ENCODE results near the gene PGR.

The PGR gene

DNA sequence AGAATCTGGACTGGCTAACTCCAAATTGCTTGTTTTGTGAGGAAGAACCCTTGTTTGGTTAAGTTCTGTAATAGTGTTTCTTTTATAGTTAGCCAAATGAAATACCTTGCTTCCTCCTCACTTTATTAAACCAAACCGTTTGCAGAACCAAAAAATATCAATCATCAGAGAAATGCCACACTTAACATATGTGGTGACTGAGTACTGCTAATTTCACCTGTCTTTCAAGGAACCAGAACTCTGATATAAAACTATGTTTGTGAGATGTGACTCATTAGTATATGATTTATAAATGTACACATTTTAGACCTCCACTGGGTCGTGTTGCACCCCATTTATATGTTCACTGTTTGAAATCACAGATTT lies 119.9 kb downstream of the PGR start:
- no peak for DNase-seq (ENCODE audit: low read depth)

DNA sequence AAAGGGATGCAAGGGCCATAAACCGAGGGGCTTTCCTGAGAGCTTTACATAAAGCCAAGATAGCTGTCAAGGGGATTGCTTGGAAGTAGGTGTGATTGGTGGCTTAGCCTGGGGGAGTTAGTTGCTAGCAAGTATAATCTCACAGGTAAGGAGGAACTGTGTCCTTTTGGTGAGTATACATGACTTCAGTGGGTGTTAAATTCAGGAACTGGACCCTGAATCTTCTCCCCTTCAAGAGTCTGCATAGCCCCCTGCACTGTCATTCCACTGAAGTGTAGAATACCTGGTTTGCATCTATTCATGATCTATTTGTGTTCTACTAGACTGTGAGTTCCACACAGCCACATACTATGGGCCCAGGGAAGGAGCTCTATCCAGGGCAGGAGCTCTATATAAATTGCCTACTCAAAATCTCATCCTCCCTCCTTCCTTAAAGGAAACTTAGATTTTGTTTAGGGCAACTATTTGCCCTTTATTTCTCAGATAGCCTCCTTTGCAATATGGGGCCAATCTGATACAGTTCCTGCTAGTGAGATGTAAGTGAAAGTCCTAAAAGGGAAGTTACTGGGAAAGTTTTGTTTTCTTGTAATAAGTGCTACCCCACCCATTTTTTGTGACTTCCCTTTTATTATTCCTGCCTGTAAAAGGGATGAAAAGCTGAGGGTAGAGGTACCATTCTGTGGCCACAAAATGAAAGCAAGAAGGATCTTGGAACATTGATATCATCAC lies 120.5 kb downstream of the PGR start:
- no peak for DNase-seq (ENCODE audit: low read depth)

DNA sequence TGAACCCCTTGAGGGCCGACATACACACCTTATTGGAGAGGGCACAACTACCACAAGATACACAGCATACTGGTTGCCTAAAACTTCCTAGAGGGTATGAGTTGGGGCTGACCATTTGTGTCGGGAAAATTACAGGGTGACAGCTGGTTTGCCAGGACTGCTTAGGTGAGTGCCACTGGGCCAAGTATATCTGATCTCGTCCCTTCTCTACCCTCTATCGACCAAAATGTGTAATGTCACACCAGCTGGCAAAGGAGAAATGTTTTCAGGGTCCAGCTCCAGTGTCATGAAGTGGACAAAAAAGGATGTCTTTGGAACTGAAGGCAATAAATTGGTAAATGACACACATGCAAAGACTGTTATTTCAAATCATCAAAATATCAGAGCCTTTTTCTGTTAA lies 126.1 kb downstream of the PGR start:
- DNase-seq (ENCODE audit: low read depth) = no peak

DNA sequence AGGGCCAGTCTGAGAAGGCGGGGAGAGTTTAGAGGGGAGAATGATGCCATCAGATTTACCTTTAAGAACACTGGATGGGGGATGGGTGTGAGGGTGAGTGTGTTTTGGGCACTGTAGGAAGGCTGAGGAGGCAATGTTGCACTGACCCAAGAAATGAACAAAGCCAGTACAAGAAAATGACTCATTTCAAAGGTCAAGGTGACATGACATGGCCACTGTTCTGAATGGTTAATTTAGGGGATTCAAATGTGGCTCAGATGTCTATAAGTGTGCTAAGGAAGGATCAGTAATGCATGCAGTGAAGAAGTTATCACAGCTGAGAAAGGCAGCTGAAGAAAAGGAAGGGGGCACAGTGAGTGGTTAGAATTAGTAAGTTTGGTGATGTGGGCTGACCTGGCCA lies 129.9 kb downstream of the PGR start:
- DNase-seq (ENCODE audit: low read depth) = no peak

DNA sequence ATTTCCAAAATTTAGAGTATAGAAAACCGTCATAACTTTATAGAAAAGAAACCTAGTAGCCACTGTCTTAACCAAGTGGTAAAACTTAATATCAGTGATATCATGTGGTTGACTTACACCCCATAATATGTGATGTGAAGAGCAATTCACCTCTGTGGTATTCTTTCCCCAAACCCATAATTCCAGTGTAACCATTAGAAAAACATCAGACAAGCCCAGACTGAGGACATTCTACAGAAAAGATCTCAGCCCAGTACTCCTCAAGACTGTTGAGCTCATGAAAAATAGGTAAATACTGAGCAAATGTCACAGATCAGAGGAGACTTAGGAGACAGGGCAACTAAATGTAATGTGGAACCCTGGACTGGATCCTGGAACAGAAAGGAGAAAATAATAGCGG lies 134.6 kb downstream of the PGR start:
- no peak for DNase-seq (ENCODE audit: low read depth)

DNA sequence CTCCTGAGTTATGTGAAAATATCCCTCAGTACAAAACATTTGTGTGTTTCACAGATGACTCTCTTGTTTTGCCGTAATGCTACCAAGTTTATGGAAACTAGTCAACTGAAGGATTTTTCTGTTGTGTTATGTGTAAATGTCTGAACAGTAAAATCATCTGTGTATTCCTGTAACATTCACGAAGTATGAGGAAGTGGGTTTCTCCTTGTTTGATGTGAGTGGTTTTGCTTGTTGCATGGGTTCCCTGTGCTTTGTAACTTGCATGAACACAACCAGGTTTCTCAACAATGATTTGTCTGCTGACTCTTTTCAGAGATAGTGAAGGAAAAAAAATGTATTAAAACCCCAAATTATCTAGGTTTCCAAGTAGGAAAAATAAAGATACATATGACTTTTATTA lies 138.1 kb downstream of the PGR start:
- DNase-seq (ENCODE audit: low read depth) = no peak

DNA sequence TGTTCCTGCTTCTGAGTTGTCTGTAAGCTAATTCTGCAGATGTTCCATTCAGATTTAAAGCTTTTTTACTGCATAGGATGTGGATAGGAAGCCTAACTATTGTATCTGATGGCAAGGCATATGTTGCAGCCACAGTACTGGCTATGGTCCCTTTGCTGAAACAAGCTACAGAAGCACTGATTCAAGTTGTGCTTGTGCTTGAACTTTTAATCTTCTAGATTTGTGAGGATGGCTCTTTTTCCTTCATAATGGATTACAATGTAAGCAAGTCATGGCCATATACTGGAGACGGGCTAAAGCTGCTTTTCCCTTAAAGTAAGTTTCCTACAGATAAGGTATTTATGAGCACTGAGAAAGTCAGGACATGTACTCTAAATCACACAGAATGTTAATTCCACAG lies 138.7 kb downstream of the PGR start:
- no peak for DNase-seq (ENCODE audit: low read depth)

DNA sequence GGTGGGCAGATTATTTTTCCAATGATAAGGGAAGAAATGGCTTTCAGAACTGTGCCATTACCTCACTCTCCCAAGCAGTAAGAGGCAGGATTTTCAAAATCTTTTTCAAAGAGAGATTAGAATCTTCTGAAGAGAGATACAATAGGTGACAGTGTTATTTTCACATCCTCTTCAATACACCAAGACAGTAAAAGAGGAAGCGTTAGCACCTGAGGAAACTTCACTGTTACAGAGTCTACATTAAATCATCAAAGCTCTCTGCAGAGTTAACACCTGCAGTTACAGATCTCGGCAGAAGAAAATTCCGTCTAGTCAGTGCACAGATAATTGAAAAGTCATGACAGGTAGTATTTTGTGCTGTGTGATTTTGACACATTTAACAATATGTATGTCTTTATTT lies 144.9 kb downstream of the PGR start:
- no peak for DNase-seq (ENCODE audit: low read depth)

DNA sequence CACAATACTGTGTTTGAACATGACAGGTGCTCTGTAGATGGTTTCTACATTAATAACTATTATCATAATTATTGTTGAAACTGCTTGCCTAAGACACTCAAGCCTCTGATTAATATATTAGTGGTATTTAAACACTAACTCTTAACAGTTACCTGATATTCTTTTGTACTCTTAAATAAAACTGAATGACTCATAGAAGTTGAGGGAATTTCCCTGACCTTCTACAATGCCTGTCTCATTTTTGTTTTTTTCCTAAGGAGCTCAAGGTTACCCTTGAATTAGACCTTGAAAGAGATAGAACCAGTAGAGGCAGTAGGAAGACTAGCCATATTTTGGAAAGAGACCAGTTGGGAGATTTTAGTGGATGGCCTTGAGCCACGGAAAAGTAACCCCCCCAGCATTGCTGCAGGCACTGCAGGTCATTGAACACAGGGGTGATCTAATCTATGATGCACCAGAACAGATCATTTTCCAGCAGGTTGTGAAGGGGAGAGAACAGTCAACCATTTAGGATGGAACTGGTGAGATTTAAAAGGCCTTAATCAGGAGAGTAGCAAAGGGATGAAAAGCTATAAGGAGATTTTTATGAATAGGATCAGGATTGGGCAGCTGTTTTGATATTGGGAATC lies 148.3 kb downstream of the PGR start:
- DNase-seq (ENCODE audit: low read depth) = no peak

DNA sequence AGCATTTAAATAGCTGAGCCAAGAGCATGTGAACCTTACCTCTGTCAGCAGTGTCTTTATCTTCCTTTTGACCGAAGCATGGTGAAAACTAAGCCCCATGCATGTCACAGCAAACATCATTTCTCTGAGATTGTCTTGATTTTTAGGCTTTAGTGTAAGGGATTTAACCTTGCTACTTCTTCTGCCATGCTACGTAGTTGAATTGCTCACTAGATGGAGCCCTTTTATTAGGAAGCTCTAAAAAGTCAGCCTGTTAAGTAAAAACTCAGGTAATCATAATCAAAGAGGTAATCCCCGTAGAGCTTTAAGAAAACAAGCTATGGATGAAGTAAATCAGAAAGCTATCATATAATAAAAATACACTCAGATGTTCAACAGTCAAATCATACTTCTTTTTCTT lies 149.5 kb downstream of the PGR start:
- DNase-seq (ENCODE audit: low read depth) = no peak
